Natural killer cell treated with Interleukin-12 subunit alpha and Interleukin-12 subunit beta and Interleukin-15 and Interleukin-18, amount 100 ng/mL, for 72 hours (primary cell): ENCODE data around the gene TRPC4AP. TPM values are rescaled to one million over a fixed set of nuclear protein-coding genes. Genes with fewer than 3 reads are reported as not detected.

Source experiments
- ATAC-seq, 2 donors: fragments of 150-1000 bp; cut with Tn5 transposase in 1 of 2; sonication (Bioruptor Pico), chemical (Tn5 transposase) in 1 of 2; 2 replicates each; pipeline ENCODE4 v1.10.0; 2021
- DNase-seq: peaks from one replicate; pipeline ENCODE4 v3.0.0; 2022; ENCODE audit warnings: low spot score
- H3K27ac Mint-ChIP-seq, 2 donors: 1 replicate in 1 of 2; 2 replicates in 1 of 2; pipeline ENCODE4 v1.8.0; 2022; ENCODE audit warnings: mixed read lengths in 2 of 2, mild to moderate bottlenecking in 1 of 2, moderate library complexity in 1 of 2
- H3K27me3 Mint-ChIP-seq, 2 donors: 1 replicate in 1 of 2; 2 replicates in 1 of 2; pipeline ENCODE4 v1.8.0; 2022; ENCODE audit warnings: mixed read lengths in 2 of 2
- H3K36me3 Mint-ChIP-seq: one replicate; pipeline ENCODE4 v1.8.0; 2022; ENCODE audit warnings: mixed read lengths
- H3K4me1 Mint-ChIP-seq, 2 donors: 1 replicate in 1 of 2; 2 replicates in 1 of 2; pipeline ENCODE4 v1.8.0; 2022; ENCODE audit warnings: low read depth in 2 of 2, mixed read lengths in 2 of 2, mild to moderate bottlenecking in 1 of 2
- H3K4me3 Mint-ChIP-seq: one replicate; pipeline ENCODE4 v1.8.0; 2022; ENCODE audit warnings: mixed read lengths
- H3K9me3 Mint-ChIP-seq: 2 replicates; pipeline ENCODE4 v1.8.0; 2022; ENCODE audit warnings: mixed read lengths
- total RNA-seq, 2 donors: library from RNA; stranded (reverse); gene quantifications; one replicate each; pipeline ENCODE4 v1.2.3, GENCODE V29; 2022

TRPC4AP gene
- total RNA-seq, 2 donors from 2014 or later = 62.8 to 86.4 TPM

DNA sequence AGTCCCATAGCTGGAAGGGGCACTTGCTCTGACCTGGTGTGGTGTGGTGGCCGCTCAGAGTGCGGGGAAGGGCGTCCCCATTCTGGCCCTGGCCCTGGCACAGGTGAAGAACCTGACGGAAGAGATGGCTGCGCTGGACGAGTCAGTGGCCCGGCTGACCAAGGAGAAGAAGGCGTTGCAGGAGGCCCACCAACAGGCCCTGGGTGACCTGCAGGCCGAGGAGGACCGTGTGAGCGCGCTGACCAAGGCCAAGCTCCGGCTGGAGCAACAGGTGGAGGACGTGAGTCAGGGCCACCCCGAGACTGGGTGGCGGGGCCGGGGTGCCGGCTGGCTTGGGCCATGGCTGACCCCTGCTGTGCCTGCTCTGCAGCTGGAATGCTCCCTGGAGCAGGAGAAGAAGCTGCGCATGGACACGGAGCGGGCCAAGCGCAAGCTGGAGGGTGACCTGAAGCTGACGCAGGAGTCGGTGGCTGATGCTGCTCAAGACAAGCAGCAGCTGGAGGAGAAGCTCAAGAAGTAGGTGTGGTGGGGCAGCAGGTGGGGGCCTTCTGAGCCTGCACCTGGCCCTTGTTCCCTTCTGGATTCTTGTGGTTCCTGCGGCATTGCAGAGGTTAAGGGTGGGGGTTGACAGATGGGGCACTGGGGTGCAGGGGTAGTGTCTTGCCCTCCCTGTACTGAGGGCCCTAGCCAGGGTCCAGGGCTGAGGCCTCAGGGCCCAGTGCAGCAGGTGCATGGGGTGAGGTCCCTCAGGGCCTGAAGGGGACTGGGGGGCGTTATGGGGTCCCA lies 96.2 kb downstream of the TRPC4AP start:
- no peak overlapping the region for H3K27ac Mint-ChIP-seq
- peaks cover 5 to 8% of the 10 kb centered on the region in 2 donors for H3K4me1 Mint-ChIP-seq
- no peak for ATAC-seq

DNA sequence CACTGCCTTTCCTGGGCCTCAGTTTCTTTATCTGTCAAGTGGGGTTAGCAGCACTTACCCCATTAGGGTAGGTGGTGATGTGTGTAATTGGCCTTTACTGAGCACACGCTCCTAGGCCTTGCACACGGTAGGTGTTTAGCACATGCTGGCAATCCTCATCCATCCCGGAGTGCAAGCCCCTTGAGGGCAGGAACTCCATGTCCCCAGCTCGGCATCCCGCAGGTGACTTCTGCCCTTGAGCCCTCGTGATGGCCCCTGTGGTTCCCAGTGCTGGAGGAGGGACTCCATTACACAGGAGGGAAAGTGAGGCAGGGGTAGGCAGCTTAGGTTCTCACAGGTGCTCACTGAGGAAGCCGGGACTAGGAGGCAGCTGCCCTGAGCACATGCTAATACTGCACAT lies 96.9 kb downstream of the TRPC4AP start:
- Mint-ChIP-seq H3K4me3 (no peak overlapping the region), H3K27ac (no peak overlapping the region), H3K36me3 (no peaks in the 10 kb centered on the region), H3K9me3 (no peaks in the 10 kb centered on the region), H3K4me1 (peaks cover 5 to 8% of the 10 kb centered on the region in 2 donors), H3K27me3 (no peaks in the 10 kb centered on the region)
- ATAC-seq (no peak), DNase-seq (no peak)

More for the DNA sequence above, 96.2 kb downstream of the TRPC4AP start:
- H3K4me3 Mint-ChIP-seq = no peak overlapping the region
- DNase-seq = no peak
- H3K36me3 Mint-ChIP-seq = no peaks in the 10 kb centered on the region
- no peaks in the 10 kb centered on the region for H3K9me3 Mint-ChIP-seq
- H3K27me3 Mint-ChIP-seq = no peaks in the 10 kb centered on the region

DNA sequence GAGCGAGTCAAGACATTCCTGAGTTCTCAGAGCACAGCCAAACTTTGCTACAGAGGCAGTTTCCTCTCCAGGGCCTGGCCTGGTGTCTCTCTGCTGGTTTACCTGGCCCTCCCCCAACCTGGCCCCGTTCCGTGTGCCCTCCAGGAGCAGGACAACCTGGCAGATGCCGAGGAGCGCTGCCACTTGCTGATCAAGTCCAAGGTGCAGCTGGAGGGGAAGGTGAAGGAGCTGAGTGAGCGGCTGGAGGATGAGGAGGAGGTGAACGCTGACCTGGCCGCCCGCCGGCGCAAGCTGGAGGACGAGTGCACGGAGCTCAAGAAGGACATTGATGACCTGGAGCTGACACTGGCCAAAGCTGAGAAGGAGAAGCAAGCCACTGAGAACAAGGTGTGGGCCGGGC lies 97.4 kb downstream of the TRPC4AP start:
- no peak overlapping the region for H3K27ac Mint-ChIP-seq
- no peaks in the 10 kb centered on the region for H3K36me3 Mint-ChIP-seq
- no peaks in the 10 kb centered on the region for H3K9me3 Mint-ChIP-seq
- H3K4me1 Mint-ChIP-seq = peaks cover 5 to 8% of the 10 kb centered on the region in 2 donors
- DNase-seq (no peak), ATAC-seq (no peak)
- no peak overlapping the region for H3K4me3 Mint-ChIP-seq
- no peaks in the 10 kb centered on the region for H3K27me3 Mint-ChIP-seq

DNA sequence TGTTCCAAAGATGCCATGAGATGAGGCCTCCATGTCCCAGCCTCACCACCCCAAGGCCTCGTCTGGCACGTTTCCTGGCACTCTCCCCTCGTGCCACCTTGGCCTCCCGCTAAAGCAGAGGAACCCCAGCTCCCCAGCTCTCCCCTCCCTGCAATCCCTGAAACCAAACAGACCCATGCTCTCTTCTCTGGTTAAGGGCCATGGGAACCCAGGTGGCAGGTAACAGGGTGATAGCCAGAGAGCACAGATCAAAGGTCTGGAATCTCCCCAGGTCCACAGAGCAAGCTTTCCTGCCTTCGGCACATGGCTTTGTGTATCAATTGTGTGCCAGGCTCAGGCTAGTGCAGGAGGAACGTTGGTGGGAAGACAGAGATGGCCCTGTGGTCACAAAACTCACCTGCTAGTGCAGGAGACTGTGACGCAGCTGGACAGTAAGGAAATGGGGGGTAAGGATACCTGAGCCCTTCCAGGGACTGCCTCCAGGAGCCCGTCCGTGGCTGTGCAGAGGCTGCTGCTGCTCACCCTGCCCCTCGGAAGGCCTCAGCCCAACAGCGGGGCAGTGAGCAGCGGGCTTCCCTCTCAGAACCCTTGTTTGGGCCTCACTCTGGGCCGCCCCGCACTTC lies 98.0 kb downstream of the TRPC4AP start:
- DNase-seq (no peak), ATAC-seq (no peak)
- Mint-ChIP-seq H3K9me3 (no peaks in the 10 kb centered on the region), H3K4me1 (peaks cover 5 to 8% of the 10 kb centered on the region in 2 donors), H3K36me3 (no peaks in the 10 kb centered on the region), H3K4me3 (no peak overlapping the region), H3K27me3 (no peaks in the 10 kb centered on the region), H3K27ac (no peak overlapping the region)

DNA sequence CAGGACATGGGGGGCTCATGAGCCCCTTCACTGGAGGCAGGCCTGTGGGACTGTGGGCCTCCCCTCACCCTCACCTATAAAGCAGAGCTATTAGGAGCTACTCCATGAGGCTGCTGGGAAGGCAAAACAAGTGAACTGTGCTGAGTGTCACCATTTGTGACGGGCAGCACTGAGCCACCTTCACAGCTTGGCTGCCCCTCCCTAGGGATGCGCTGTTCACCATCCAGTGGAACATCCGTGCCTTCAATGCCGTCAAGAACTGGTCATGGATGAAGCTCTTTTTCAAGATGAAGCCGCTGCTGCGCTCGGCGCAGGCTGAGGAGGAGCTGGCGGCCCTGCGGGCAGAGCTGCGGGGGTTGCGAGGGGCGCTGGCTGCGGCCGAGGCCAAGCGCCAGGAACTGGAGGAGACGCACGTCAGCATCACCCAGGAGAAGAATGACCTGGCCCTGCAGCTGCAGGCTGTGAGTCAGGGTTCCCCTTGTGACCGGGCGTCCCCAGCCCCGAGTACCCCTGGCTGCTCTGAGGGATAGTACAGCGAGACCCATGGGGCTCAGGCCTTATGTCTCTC lies 98.6 kb downstream of the TRPC4AP start:
- ATAC-seq (no peak), DNase-seq (no peak)
- no peaks in the 10 kb centered on the region for H3K9me3 Mint-ChIP-seq
- H3K4me1 Mint-ChIP-seq = peaks cover 5 to 8% of the 10 kb centered on the region in 2 donors
- H3K36me3 Mint-ChIP-seq = no peaks in the 10 kb centered on the region
- no peak overlapping the region for H3K27ac Mint-ChIP-seq
- H3K4me3 Mint-ChIP-seq = no peak overlapping the region
- no peaks in the 10 kb centered on the region for H3K27me3 Mint-ChIP-seq

DNA sequence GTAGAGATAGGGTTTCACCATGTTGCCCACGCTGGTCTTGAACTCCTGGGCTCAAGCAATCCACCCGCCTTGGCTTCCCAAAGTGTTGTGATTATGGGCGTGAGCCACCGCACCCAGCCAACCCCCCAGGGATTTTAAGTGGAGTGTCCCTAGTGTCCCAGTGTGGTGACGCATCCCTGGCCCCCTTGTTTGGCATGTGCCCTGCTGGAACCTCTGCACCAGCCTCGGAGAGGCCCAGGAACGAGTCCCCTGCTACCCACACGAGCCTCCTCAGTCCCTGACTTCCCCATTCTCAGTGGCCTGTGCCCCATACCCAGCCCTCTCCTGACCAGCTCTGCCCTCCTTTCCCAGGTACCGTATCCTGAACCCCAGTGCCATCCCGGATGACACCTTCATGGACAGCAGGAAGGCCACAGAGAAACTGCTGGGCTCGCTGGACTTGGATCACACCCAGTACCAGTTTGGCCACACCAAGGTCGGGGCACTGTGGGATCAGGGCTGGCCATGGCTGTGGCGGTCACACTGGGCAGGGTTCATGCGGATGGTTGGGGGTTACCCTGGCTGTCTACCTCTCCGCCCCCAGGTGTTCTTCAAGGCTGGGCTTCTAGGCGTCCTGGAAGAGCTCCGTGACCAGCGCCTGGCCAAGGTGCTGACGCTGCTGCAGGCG lies 99.7 kb downstream of the TRPC4AP start:
- no peak overlapping the region for H3K4me3 Mint-ChIP-seq
- DNase-seq = no peak
- no peak overlapping the region for H3K27ac Mint-ChIP-seq
- H3K4me1 Mint-ChIP-seq = peaks cover 3 to 4% of the 10 kb centered on the region in 2 donors
- no peaks in the 10 kb centered on the region for H3K36me3 Mint-ChIP-seq
- no peaks in the 10 kb centered on the region for H3K27me3 Mint-ChIP-seq
- no peaks in the 10 kb centered on the region for H3K9me3 Mint-ChIP-seq
- ATAC-seq = no peak

DNA sequence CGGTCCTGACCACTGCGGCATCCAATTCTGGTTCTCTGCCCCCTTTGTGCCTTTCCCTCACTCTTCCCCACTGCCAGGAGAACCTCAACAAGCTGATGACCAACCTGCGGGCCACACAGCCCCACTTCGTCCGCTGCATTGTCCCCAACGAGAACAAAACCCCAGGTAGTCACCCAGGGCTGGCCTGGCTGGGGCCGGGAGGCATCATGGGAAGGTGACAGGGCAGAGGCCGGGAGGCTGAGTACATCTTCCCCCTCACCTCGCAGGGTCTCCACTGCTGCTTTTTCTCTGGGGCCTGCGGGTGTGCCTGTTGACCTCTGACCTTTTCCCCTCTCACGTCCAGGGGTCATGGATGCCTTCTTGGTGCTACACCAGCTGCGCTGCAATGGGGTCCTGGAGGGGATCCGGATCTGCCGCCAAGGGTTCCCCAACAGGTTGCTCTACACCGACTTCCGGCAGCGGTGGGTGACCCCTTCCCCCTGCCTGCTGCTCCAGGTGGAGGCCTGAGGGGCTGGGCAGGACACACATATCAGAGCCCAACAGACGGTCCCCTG lies 101.9 kb downstream of the TRPC4AP start:
- Mint-ChIP-seq H3K36me3 (no peaks in the 10 kb centered on the region), H3K4me3 (no peak overlapping the region), H3K4me1 (no peaks in the 10 kb centered on the region), H3K27ac (no peak overlapping the region), H3K9me3 (no peaks in the 10 kb centered on the region), H3K27me3 (peaks cover 2 to 3% of the 10 kb centered on the region in 2 donors)
- ATAC-seq = no peak
- DNase-seq = no peak

DNA sequence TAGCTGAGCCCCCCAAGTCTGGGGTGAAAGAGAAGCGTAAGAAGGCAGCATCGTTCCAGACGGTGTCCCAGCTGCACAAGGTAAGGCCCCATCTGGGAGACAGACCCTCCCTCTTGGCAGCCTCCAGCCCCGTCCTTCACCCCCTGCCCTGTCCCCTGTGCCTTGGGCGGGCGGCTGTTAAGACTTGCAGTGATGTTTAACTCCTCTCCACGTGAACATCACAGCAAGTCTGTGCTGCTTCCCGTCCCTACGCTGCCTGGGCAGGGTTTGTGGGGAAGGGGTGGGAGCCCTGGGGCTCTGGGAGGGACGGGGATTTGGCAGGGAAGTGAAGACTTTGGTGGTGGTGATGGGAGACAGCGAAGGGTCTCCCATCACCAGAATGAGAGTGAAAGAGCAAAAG lies 102.4 kb downstream of the TRPC4AP start:
- no peak overlapping the region for H3K27ac Mint-ChIP-seq
- DNase-seq = no peak
- no peak for ATAC-seq
- H3K4me1 Mint-ChIP-seq = peaks cover 0 to 2% of the 10 kb centered on the region in 2 donors
- no peaks in the 10 kb centered on the region for H3K36me3 Mint-ChIP-seq
- H3K9me3 Mint-ChIP-seq = no peaks in the 10 kb centered on the region
- no peak overlapping the region for H3K4me3 Mint-ChIP-seq
- H3K27me3 Mint-ChIP-seq = peaks cover 5 to 8% of the 10 kb centered on the region in 2 donors

DNA sequence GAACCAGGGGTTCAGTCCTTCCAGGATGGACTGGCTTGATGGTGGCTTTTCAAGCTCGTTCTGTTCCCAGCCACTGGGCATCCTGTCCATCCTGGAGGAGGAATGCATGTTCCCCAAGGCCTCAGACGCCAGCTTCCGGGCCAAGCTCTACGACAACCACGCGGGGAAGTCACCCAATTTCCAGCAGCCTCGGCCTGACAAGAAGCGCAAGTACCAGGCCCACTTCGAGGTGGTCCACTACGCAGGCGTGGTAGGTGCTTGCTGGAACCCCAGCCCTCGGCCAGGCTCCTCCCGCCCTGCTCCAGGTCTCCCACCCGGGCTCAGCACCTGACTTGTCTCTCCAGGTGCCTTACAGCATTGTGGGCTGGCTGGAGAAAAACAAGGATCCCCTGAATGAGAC lies 102.9 kb downstream of the TRPC4AP start:
- ATAC-seq = no peak
- no peak for DNase-seq
- Mint-ChIP-seq H3K36me3 (no peaks in the 10 kb centered on the region), H3K27ac (no peak overlapping the region), H3K27me3 (peaks cover 8% of the 10 kb centered on the region in 2 donors), H3K4me3 (no peak overlapping the region), H3K4me1 (peaks cover 0 to 3% of the 10 kb centered on the region in 2 donors), H3K9me3 (no peaks in the 10 kb centered on the region)

DNA sequence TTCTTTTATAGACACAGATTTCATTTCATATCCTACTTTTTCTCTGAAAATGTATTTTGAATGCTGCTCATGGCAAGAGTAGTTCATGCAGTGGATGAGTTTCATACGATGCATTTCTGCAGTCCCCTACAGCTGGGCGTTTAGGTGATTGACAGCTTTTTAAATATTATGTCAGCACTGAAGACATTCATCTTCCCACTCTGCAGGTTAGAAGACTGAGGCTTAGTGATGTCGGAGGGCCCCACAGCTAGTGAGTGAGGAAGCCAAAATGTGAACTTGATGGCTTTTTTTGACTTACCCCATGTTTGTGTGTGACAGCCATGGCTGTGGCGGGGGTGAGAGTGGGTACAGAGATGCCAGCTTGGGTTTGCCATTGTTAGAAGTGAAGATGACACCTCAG lies 103.5 kb downstream of the TRPC4AP start:
- ATAC-seq = no peak
- no peaks in the 10 kb centered on the region for H3K36me3 Mint-ChIP-seq
- H3K9me3 Mint-ChIP-seq = no peaks in the 10 kb centered on the region
- H3K27me3 Mint-ChIP-seq = peaks cover 8% of the 10 kb centered on the region in 2 donors
- H3K4me1 Mint-ChIP-seq = peaks cover 0 to 3% of the 10 kb centered on the region in 2 donors
- H3K27ac Mint-ChIP-seq = no peak overlapping the region
- DNase-seq = no peak
- no peak overlapping the region for H3K4me3 Mint-ChIP-seq

DNA sequence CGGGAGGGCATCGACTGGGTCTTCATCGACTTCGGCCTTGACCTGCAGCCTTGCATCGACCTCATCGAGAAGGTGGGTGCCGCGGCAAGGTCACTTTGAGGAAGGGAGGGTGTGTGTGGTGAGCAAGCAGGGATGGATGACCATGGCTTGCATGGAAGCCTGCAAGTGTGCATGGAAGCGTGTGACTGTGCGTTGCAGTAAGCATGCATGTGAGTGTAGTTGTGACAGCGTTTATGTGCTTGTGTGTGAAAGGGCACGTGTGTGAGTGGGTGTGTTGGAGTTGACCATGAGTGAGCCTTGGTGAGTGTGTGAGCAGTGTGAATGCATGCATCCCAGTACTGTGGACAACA lies 104.4 kb downstream of the TRPC4AP start:
- no peak for DNase-seq
- Mint-ChIP-seq H3K36me3 (no peaks in the 10 kb centered on the region), H3K27me3 (peaks cover 11 to 15% of the 10 kb centered on the region in 2 donors), H3K27ac (no peak overlapping the region), H3K9me3 (no peaks in the 10 kb centered on the region), H3K4me3 (no peak overlapping the region), H3K4me1 (peaks cover 0 to 3% of the 10 kb centered on the region in 2 donors)
- ATAC-seq = no peak

DNA sequence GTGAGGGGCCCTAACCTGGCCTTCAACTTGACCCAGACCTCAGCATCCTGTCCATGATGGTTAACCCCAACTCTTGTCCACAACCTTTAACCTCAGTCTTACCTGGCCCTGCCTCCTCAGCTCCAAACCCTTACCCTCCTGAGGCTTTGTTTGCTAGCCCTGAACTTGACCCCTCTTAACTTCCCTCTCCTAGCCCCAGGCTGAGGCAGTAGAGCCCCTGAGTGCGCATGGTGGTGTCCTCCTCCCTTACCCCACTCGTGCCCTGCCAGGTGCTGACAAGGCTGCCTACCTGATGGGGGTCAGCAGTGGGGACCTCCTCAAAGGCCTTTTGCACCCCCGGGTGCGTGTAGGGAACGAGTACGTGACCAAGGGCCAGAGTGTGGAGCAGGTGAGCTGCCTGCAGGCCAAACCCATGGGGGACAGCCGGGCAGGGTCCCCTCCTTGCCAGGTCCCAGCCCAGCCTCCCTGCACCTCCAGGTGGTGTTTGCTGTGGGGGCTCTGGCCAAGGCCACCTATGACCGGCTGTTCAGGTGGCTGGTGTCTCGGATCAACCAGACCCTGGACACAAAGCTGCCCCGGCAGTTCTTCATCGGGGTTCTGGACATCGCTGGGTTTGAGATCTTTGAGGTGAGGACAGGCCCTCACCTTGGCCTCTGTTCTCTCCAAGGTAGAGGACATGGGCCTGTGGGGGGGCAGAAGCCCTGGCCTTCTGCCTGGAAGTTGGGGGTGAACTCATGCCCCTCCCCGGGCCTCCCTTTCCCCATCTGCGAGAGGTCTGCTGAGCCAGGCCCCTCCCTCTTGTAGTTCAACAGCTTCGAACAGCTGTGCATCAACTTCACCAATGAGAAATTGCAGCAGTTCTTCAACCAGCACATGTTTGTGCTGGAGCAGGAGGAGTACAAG lies 105.1 kb downstream of the TRPC4AP start:
- no peaks in the 10 kb centered on the region for H3K36me3 Mint-ChIP-seq

More for the DNA sequence above, 105.1 kb downstream of the TRPC4AP start:
- Mint-ChIP-seq H3K9me3 (no peaks in the 10 kb centered on the region), H3K4me1 (peaks cover 0 to 3% of the 10 kb centered on the region in 2 donors), H3K27me3 (peaks cover 16 to 17% of the 10 kb centered on the region in 2 donors), H3K27ac (no peak overlapping the region), H3K4me3 (no peak overlapping the region)
- DNase-seq = no peak
- peak in 1 of 2 donors; percentile 2 for ATAC-seq
